HFFc6 (cell line): ENCODE measurements around the gene NFU1. TPM values are rescaled to one million over a fixed set of nuclear protein-coding genes. Genes with fewer than 3 reads are reported as not detected.

Experiments used
- DNase-seq: peaks from one replicate; pipeline ENCODE4 v3.0.0-alpha.2; 2018
- H3K27ac Mint-ChIP-seq: 2 replicates; pipeline ENCODE4 v1.8.0; 2020; ENCODE audit warnings: mild to moderate bottlenecking, mixed read lengths
- H3K27me3 Mint-ChIP-seq: 2 replicates; pipeline ENCODE4 v1.8.0; 2021; ENCODE audit warnings: mild to moderate bottlenecking, moderate library complexity, mixed read lengths; ENCODE audit not compliant: insufficient read depth
- H3K36me3 Mint-ChIP-seq: 2 replicates; pipeline ENCODE4 v1.8.0; 2021; ENCODE audit warnings: low read depth, mixed read lengths
- H3K4me1 Mint-ChIP-seq: 2 replicates; pipeline ENCODE4 v1.8.0; 2020; ENCODE audit warnings: low read depth, mixed read lengths
- H3K4me3 Mint-ChIP-seq: 2 replicates; pipeline ENCODE4 v1.8.0; 2020; ENCODE audit warnings: mild to moderate bottlenecking, moderate library complexity, mixed read lengths
- H3K9me3 Mint-ChIP-seq: 2 replicates; pipeline ENCODE4 v1.8.0; 2020; ENCODE audit warnings: mild to moderate bottlenecking, mixed read lengths
- total RNA-seq, 6 experiments: library from RNA; stranded (reverse); fragmentation: NEBNext Ultra II Directional; extraction: Animal tissue kit (Norgen Biotek cat#: 25700); gene quantifications; 2 replicates in 1 of 6; 3 replicates in 5 of 6; pipeline ENCODE4 v1.2.3, GENCODE V29; 2021
- TF ChIP-seq, protein P1 (sequence below): fragments of 200-600 bp; sonication (generic); IDR thresholded peaks from 2 replicates; pipeline ENCODE4 v1.5.0; 2021; ENCODE audit warnings: antibody characterized with exemption, mild to moderate bottlenecking

The NFU1 gene
- total RNA-seq, 6 experiments from 2014 or later, result 60.8 to 76.4 (median 71.6) TPM

GRCh38 chr2:69477627-69478026 lies 40.4 kb upstream of the NFU1 start:
- Mint-ChIP-seq H3K27ac (no peak overlapping the region), H3K9me3 (no peaks in the 10 kb centered on the region), H3K36me3 (peaks cover 30% of the 10 kb centered on the region), H3K27me3 (no peaks in the 10 kb centered on the region), H3K4me1 (no peaks in the 10 kb centered on the region), H3K4me3 (no peak overlapping the region)
- TF ChIP-seq, protein P1, sequence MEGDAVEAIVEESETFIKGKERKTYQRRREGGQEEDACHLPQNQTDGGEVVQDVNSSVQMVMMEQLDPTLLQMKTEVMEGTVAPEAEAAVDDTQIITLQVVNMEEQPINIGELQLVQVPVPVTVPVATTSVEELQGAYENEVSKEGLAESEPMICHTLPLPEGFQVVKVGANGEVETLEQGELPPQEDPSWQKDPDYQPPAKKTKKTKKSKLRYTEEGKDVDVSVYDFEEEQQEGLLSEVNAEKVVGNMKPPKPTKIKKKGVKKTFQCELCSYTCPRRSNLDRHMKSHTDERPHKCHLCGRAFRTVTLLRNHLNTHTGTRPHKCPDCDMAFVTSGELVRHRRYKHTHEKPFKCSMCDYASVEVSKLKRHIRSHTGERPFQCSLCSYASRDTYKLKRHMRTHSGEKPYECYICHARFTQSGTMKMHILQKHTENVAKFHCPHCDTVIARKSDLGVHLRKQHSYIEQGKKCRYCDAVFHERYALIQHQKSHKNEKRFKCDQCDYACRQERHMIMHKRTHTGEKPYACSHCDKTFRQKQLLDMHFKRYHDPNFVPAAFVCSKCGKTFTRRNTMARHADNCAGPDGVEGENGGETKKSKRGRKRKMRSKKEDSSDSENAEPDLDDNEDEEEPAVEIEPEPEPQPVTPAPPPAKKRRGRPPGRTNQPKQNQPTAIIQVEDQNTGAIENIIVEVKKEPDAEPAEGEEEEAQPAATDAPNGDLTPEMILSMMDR, result no peak
- no peak for DNase-seq

DNA sequence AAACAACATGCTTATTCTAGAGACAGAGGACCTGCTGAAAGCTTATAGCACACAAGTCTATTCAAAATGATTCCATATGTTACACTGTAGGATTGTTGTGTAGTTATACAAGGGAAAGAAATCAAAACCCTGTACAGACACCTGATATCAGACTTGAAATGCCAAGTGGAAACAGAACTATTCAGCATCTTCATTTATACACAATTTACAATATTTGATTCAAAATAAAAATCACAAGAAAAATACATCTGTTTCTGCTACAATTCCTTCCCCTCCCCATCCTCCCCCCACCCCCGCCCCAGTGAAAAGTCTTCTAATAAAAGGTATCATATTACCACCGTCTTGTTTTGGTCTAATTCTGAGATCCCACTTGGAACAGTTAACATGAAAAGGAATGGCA lies 37.5 kb upstream of the NFU1 start:
- H3K36me3 Mint-ChIP-seq, result peaks cover 16% of the 10 kb centered on the region
- DNase-seq, result no peak
- H3K9me3 Mint-ChIP-seq, result no peaks in the 10 kb centered on the region
- TF ChIP-seq, protein P1, result no peak
- peaks cover 5% of the 10 kb centered on the region; the same call in 1 of the 2 replicates for H3K4me1 Mint-ChIP-seq
- no peak overlapping the region for H3K4me3 Mint-ChIP-seq
- H3K27ac Mint-ChIP-seq, result no peak overlapping the region
- H3K27me3 Mint-ChIP-seq, result no peaks in the 10 kb centered on the region

- peaks cover 16% of the 10 kb centered on the region for H3K36me3 Mint-ChIP-seq
- peaks cover 6% of the 10 kb centered on the region; the same call in 1 of the 2 replicates for H3K4me1 Mint-ChIP-seq
- H3K9me3 Mint-ChIP-seq, result no peaks in the 10 kb centered on the region
- H3K27ac Mint-ChIP-seq, result no peak overlapping the region
- no peaks in the 10 kb centered on the region for H3K27me3 Mint-ChIP-seq
- TF ChIP-seq, protein P1, result no peak
- H3K4me3 Mint-ChIP-seq, result no peak overlapping the region
- DNase-seq, result no peak
Measured at GRCh38 chr2:69471793-69472192, 34.6 kb upstream of the NFU1 start.

- H3K4me3 Mint-ChIP-seq, result no peak overlapping the region
Measured at GRCh38 chr2:69470911-69471310, 33.7 kb upstream of the NFU1 start.

DNA sequence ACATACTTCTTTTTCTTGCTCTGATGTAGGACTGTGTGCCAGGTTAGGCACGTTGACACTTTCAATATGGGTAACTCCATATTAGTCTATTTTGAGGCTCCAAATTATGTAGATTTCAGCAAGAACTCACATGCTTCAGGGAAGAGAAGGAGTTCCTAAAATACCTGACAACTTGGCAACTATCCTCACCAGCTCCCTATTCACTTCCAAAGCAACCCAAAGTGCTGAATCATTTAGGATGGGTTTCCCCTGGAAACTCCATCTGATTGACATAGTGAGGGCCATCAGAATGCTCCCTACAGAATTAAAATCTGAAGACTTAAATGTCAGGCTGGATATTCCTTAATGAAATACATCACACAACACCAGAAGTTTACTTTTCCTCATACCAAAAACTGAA lies 32.5 kb upstream of the NFU1 start:
- H3K36me3 Mint-ChIP-seq, result peaks cover 19% of the 10 kb centered on the region
- no peaks in the 10 kb centered on the region for H3K9me3 Mint-ChIP-seq
- TF ChIP-seq, protein P1, result no peak
- DNase-seq, result no peak
- no peak overlapping the region for H3K4me3 Mint-ChIP-seq
- no peaks in the 10 kb centered on the region for H3K27me3 Mint-ChIP-seq
- no peak overlapping the region for H3K27ac Mint-ChIP-seq
- peaks cover 6% of the 10 kb centered on the region; the same call in 1 of the 2 replicates for H3K4me1 Mint-ChIP-seq

More at GRCh38 chr2:69470911-69471310, 33.7 kb upstream of the NFU1 start:
- DNase-seq, result no peak
- Mint-ChIP-seq H3K27me3 (no peaks in the 10 kb centered on the region), H3K27ac (no peak overlapping the region), H3K36me3 (peaks cover 20% of the 10 kb centered on the region), H3K4me1 (peaks cover 6% of the 10 kb centered on the region; the same call in 1 of the 2 replicates), H3K9me3 (no peaks in the 10 kb centered on the region)
- TF ChIP-seq, protein P1, result no peak

DNA sequence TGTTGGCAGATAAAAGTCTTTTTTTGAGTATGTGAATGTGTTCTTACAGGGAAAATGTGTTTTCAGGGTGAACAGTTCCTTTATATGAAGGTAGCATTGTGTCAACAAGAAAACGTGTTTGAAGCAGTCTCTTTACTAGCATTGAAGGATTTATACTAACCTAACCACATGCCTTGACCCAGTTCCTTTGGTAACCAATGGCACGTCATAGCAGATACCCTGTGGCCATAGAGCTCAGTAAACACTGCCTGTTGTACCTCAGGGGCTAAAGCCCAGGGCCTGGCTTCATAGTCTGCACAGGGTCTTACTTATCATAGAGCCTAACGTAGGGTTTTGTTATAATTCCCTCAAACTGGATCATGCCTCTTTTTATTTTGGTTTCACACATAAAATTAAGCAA lies 32.1 kb upstream of the NFU1 start:
- H3K4me1 Mint-ChIP-seq, result peaks cover 6% of the 10 kb centered on the region; the same call in 1 of the 2 replicates
- no peaks in the 10 kb centered on the region for H3K27me3 Mint-ChIP-seq
- H3K4me3 Mint-ChIP-seq, result no peak overlapping the region
- H3K27ac Mint-ChIP-seq, result no peak overlapping the region
- DNase-seq, result no peak
- TF ChIP-seq, protein P1, result no peak
- peaks cover 23% of the 10 kb centered on the region for H3K36me3 Mint-ChIP-seq
- H3K9me3 Mint-ChIP-seq, result no peaks in the 10 kb centered on the region
